GM19043 (cell line): ENCODE results near the gene RPL4.
"Not testable (repeated sequence)": the region's sequence is repeated elsewhere in the genome, so short reads cannot be mapped to it uniquely, and the experiment has no call there.

Experiments used
- ATAC-seq: cut with Tn5 transposase; IDR thresholded peaks from one replicate; pipeline ENCODE4 v1.9.1; 2021; ENCODE audit warnings: low read depth; ENCODE audit not compliant: unreplicated experiment

RPL4 gene

GRCh38 chr15:66504563-66505429 is at the start of gene RPL4, which contains the start of gene ZWILCH:
TSS of gene RPL4 (minus strand) at chr15:66504855. CDS start at chr15:66504790, 65 bp downstream.
TSS of gene ZWILCH (plus strand) at chr15:66505326. CDS start at chr15:66505339, 13 bp downstream.
- ATAC-seq, result peak; percentile 64

GRCh38 chr15:66545255-66545654 is 40.6 kb upstream of the RPL4 start:
- ATAC-seq, result no peak

- no peak for ATAC-seq
These were observed 38.2 kb upstream of the RPL4 start for GRCh38 chr15:66542896-66543295.

- ATAC-seq, result no peak
These were observed 30.4 kb upstream of the RPL4 start for GRCh38 chr15:66535056-66535455.

GRCh38 chr15:66524838-66525237 is 20.2 kb upstream of the RPL4 start:
- ATAC-seq, result no peak

- no peak for ATAC-seq
These were observed 19.3 kb upstream of the RPL4 start for GRCh38 chr15:66523926-66524325.

GRCh38 chr15:66515901-66516322 is 11.3 kb upstream of the RPL4 start:
- ATAC-seq, result no peak

GRCh38 chr15:66514586-66514985 is 9.9 kb upstream of the RPL4 start:
- no peak for ATAC-seq

GRCh38 chr15:66508293-66508883 is 3.7 kb upstream of the RPL4 start:
- no peak for ATAC-seq

GRCh38 chr15:66505818-66506217 is 1.2 kb upstream of the RPL4 start:
- ATAC-seq, result no peak

- ATAC-seq, result no peak
These were observed 766 bp upstream of the RPL4 start for GRCh38 chr15:66505430-66505811.

GRCh38 chr15:66503780-66504562 is 684 bp downstream of the RPL4 start:
- ATAC-seq, result no peak

- not testable (repeated sequence) for ATAC-seq
These were observed 1.5 kb downstream of the RPL4 start for GRCh38 chr15:66503041-66503648.

GRCh38 chr15:66502491-66502890 is 2.2 kb downstream of the RPL4 start:
- no peak for ATAC-seq

GRCh38 chr15:66500346-66500745 is 4.3 kb downstream of the RPL4 start:
- ATAC-seq, result not testable (repeated sequence)

GRCh38 chr15:66498501-66499386 is 5.9 kb downstream of the RPL4 start:
- no peak for ATAC-seq

- peak; percentile 68 for ATAC-seq
These were observed 6.9 kb downstream of the RPL4 start, which contains the start of gene SNAPC5 for GRCh38 chr15:66497502-66498455. TSS of gene SNAPC5 (minus strand) at chr15:66497762. CDS start at chr15:66497731, 31 bp downstream.

- ATAC-seq, result no peak
These were observed 7.6 kb downstream of the RPL4 start for GRCh38 chr15:66496951-66497501.
